HCT116 (cell line): ENCODE results near the gene PRKCQ. TPM values are rescaled to one million over a fixed set of nuclear protein-coding genes. Genes with fewer than 3 reads are reported as not detected.

ENCODE experiments used
- ATAC-seq: fragments of 200-7000 bp; cut with Tn5 transposase; 2 replicates; pipeline ENCODE4 v1.9.1; 2020; ENCODE audit warnings: mild to moderate bottlenecking, moderate library complexity
- BruUV-seq: library from RNA; stranded (reverse); fragments of 400-500 nt; replicated peaks from 2 replicates; lab custom pipeline; 2021; lab: Mats Ljungman, UMichigan
- CTCF ChIA-PET: fragments of 300-600 bp; sonication (Branson Sonifier 250); formaldehyde crosslinking; loops from one replicate; lab custom pipeline; 2021; ENCODE audit warnings: antibody characterized with exemption; lab: Charles Lee
- POLR2A ChIA-PET: fragments of 300-600, 350-600 bp; sonication (Branson Sonifier 250); formaldehyde crosslinking; loops from one replicate; lab custom pipeline; 2021; ENCODE audit warnings: antibody characterized with exemption; lab: Charles Lee
- RAD21 ChIA-PET, 2 experiments: fragments of 300-600 bp; sonication (Branson Sonifier 250); formaldehyde crosslinking; loops; one replicate each; lab custom pipeline; 2023; ENCODE audit warnings: low total read pairs in 2 of 2; ENCODE audit not compliant: uncharacterized antibody in 2 of 2, unreplicated experiment in 2 of 2, low non-redundant PET in 1 of 2; lab: Charles Lee
- DNase-seq: peaks from one replicate; pipeline ENCODE4 v3.0.0-alpha.2; 2010; ENCODE audit warnings: low read depth, low spot score
- H2AFZ ChIP-seq: fragments of 200-600 bp; shearing (Covaris generic), sonication (generic); 2 replicates; pipeline ENCODE4 v1.6.1; 2017; ENCODE audit warnings: low read depth, mixed run types, mixed read lengths, antibody characterized with exemption, low read length; ENCODE audit not compliant: poor library complexity, severe bottlenecking
- H3K27ac ChIP-seq: 2 replicates; pipeline ENCODE4 v1.5.1; 2012; ENCODE audit warnings: low read depth, low read length
- H3K27me3 ChIP-seq: fragments of 200-600 bp; sonication (generic); 2 replicates; pipeline ENCODE4 v1.6.1; 2016; ENCODE audit warnings: mixed run types, low read length, mixed read lengths; ENCODE audit not compliant: insufficient read depth
- H3K36me3 ChIP-seq, 2 experiments: fragments of 200-500 bp in 1 of 2; fragments of 200-600 bp in 1 of 2; sonication (Bioruptor generic) in 1 of 2; sonication (generic) in 1 of 2; 2 replicates each; pipeline versions ENCODE4 v1.5.1 to v1.6.1; 2014 to 2016; ENCODE audit warnings: low read length in 2 of 2, inconsistent platforms in 1 of 2, mixed read lengths in 1 of 2, mixed run types in 1 of 2; ENCODE audit not compliant: insufficient read depth in 2 of 2, control insufficient read depth in 1 of 2
- H3K4me1 ChIP-seq, 2 experiments: fragments of 200-600 bp in 1 of 2; sonication (generic) in 1 of 2; 2 replicates each; pipeline versions ENCODE4 v1.5.1 to v1.6.1; 2012 to 2017; ENCODE audit warnings: low read length in 2 of 2, inconsistent platforms in 1 of 2, mild to moderate bottlenecking in 1 of 2, mixed read lengths in 1 of 2, mixed run types in 1 of 2, moderate library complexity in 1 of 2; ENCODE audit not compliant: insufficient read depth in 2 of 2, control insufficient read depth in 1 of 2
- H3K4me2 ChIP-seq: fragments of 200-600 bp; sonication (generic); 2 replicates; pipeline ENCODE4 v1.6.1; 2017; ENCODE audit warnings: mixed run types, low read length, mixed read lengths
- H3K4me3 ChIP-seq, 2 experiments: fragments of 200-600 bp in 1 of 2; sonication (generic) in 1 of 2; replicated peaks in 1 of 2; 2 replicates each; pipeline ENCODE4 v1.5.1; 2011 to 2016; ENCODE audit warnings: low read length in 2 of 2, control low read depth in 1 of 2, low read depth in 1 of 2, mild to moderate bottlenecking in 1 of 2, mixed read lengths in 1 of 2, mixed run types in 1 of 2
- H3K79me2 ChIP-seq: fragments of 200-600 bp; sonication (generic); 2 replicates; pipeline ENCODE4 v1.6.1; 2017; ENCODE audit warnings: mild to moderate bottlenecking, mixed run types, low read length, moderate library complexity, mixed read lengths; ENCODE audit not compliant: insufficient read depth
- H3K9ac ChIP-seq: fragments of 200-600 bp; sonication (generic); 2 replicates; pipeline ENCODE4 v1.6.1; 2016; ENCODE audit warnings: low read length, mixed read lengths
- H3K9me2 ChIP-seq: fragments of 200-600 bp; sonication (generic), shearing (Covaris generic); 2 replicates; pipeline ENCODE4 v1.6.1; 2017; ENCODE audit warnings: mixed run types, mild to moderate bottlenecking, moderate library complexity; ENCODE audit not compliant: insufficient read depth
- H3K9me3 ChIP-seq, 2 experiments: fragments of 200-500 bp in 1 of 2; fragments of 200-600 bp in 1 of 2; sonication (Bioruptor generic) in 1 of 2; sonication (generic) in 1 of 2; 2 replicates each; pipeline ENCODE4 v1.6.1; 2014 to 2017; ENCODE audit warnings: low read length in 2 of 2, mixed read lengths in 2 of 2, inconsistent platforms in 1 of 2, low read depth in 1 of 2, mild to moderate bottlenecking in 1 of 2, mixed run types in 1 of 2, moderate library complexity in 1 of 2; ENCODE audit not compliant: control insufficient read depth in 1 of 2, insufficient read depth in 1 of 2
- H4K20me1 ChIP-seq: fragments of 200-600 bp; sonication (generic), shearing (Covaris generic); 2 replicates; pipeline ENCODE4 v1.6.1; 2017; ENCODE audit warnings: mixed run types, mild to moderate bottlenecking, moderate library complexity; ENCODE audit not compliant: insufficient read depth
- ATF3 ChIP-seq: IDR thresholded peaks from 2 replicates; pipeline ENCODE4 v1.6.1; 2012
- CEBPB ChIP-seq: IDR thresholded peaks from 2 replicates; pipeline ENCODE4 v1.6.1; 2012; ENCODE audit warnings: low read depth
- CTCF ChIP-seq, 3 experiments: fragments of 200-600 bp in 1 of 3; sonication (generic) in 1 of 3; IDR thresholded peaks in 2 of 3; conservative IDR thresholded peaks in 1 of 3; 2 replicates each; pipeline ENCODE4 v1.5.1; 2012 to 2017; ENCODE audit warnings: low read depth in 2 of 3, low read length in 2 of 3, antibody characterized with exemption in 1 of 3, borderline replicate concordance in 1 of 3, control low read depth in 1 of 3, mild to moderate bottlenecking in 1 of 3, mixed read lengths in 1 of 3, mixed run types in 1 of 3, moderate library complexity in 1 of 3; ENCODE audit not compliant: insufficient read depth in 1 of 3
- TCF7L2 ChIP-seq: IDR thresholded peaks from 2 replicates; pipeline ENCODE4 v1.7.0; 2011; ENCODE audit warnings: borderline replicate concordance, inconsistent platforms; ENCODE audit not compliant: insufficient read depth, insufficient read length; ENCODE audit errors: extremely low read depth
- intact Hi-C: fragments of 100-400 bp; cut with micrococcal nuclease; formaldehyde crosslinking; loops from 2 replicates; pipeline ENCODE4 v1.10.0; 2022
- total RNA-seq: library from RNA; stranded (reverse); gene quantifications from one replicate; pipeline ENCODE4 v1.2.1, GENCODE V29; 2021; ENCODE audit not compliant: unreplicated experiment

PRKCQ gene
- total RNA-seq, 1 experiment from 2014 or later, result 0.54 TPM

- no peaks in the 10 kb centered on the region for H3K79me2 ChIP-seq
- no peak overlapping the region for H3K9ac ChIP-seq
- no TSS peak for BruUV-seq
- CTCF ChIA-PET, result no interaction called here
- H3K27ac ChIP-seq, result no peak overlapping the region
- no peak overlapping the region for H3K4me2 ChIP-seq
- RAD21 ChIA-PET, result no interaction called here
- DNase-seq (no peak), ATAC-seq (no peak)
- no peaks in the 10 kb centered on the region for H3K9me3 ChIP-seq
- no peaks in the 10 kb centered on the region for H3K36me3 ChIP-seq
- H2AFZ ChIP-seq, result no peak overlapping the region
- H3K4me3 ChIP-seq, result no peak overlapping the region
- no peaks in the 10 kb centered on the region; the same call in 1 of the 2 replicates for H4K20me1 ChIP-seq
- H3K9me2 ChIP-seq, result no peaks in the 10 kb centered on the region
- intact Hi-C loops, result no loop called here
- peaks cover 68% of the 10 kb centered on the region for H3K27me3 ChIP-seq
- POLR2A ChIA-PET, result no interaction called here
- no peak for TF ChIP-seq TCF7L2
- TF ChIP-seq ATF3, result no peak
- no peak for TF ChIP-seq CTCF (IDR thresholded peaks at IDR 0.05 in 2 of 3, conservative IDR thresholded peaks at IDR 0.05 in 1 of 3; ENCODE audit: borderline replicate concordance in 1 of 3, insufficient read depth in 1 of 3, low read depth in 2 of 3, low read length in 2 of 3)
- no peaks in the 10 kb centered on the region for H3K4me1 ChIP-seq
Observed at GRCh38 chr10:6503171-6503570, 76.9 kb downstream of the PRKCQ start.

DNA sequence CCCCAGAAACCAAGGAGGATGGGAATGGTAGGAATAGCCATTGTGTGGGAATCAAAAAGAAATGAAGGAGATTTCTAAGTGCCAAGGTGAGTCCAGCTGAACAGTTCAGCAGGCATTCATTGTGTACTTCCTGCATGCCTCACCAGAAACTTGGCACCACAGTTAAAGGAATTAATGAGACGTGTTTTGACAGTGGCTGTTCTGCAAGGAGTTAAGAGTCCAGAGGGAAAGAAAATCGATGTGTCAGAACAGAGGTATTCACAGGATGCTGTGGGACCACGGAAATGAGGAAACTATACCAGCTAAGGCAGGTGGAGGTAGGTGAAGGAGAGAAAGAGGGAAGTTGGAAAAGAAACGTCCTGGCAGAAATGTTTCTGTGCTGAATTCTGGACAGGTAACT lies 78.1 kb downstream of the PRKCQ start:
- Histone ChIP-seq H2AFZ (no peak overlapping the region), H3K27me3 (peaks cover 57% of the 10 kb centered on the region), H4K20me1 (no peaks in the 10 kb centered on the region; the same call in 1 of the 2 replicates), H3K27ac (no peak overlapping the region), H3K79me2 (no peaks in the 10 kb centered on the region), H3K9me2 (no peaks in the 10 kb centered on the region), H3K9me3 (no peaks in the 10 kb centered on the region), H3K4me3 (no peak overlapping the region), H3K36me3 (no peaks in the 10 kb centered on the region), H3K4me2 (no peak overlapping the region), H3K4me1 (no peaks in the 10 kb centered on the region), H3K9ac (no peak overlapping the region)
- POLR2A ChIA-PET, result no interaction called here
- CTCF ChIA-PET, result no interaction called here
- no TSS peak for BruUV-seq
- DNase-seq, result no peak
- RAD21 ChIA-PET, result no interaction called here
- TF ChIP-seq CEBPB, result no peak
- no peak for TF ChIP-seq ATF3
- intact Hi-C loops, result no loop called here
- ATAC-seq, result no peak
